ENCODE results near the gene CEMIP2.

GRCh38 chr9:71670121-71670520 is 98.2 kb downstream of the CEMIP2 start:
- TF ChIP-seq POLR2A (IDR thresholded peaks at IDR 0.05; ENCODE audit: low read length), result no peak
- TF ChIP-seq GATA1 (IDR thresholded peaks at IDR 0.05; ENCODE audit: low read depth, low read length), result no peak

All from erythroblast (primary cell).